Liver (tissue), 3 donors: ENCODE results near the gene CASZ1.

ENCODE experiments used
- FOXA1 ChIP-seq: IDR thresholded peaks from 2 replicates; pipeline ENCODE4 v1.6.1; 2016; ENCODE audit warnings: antibody characterized with exemption
- GABPA ChIP-seq, 2 donors: IDR thresholded peaks in 1 of 2; conservative IDR thresholded peaks in 1 of 2; 2 replicates each; pipeline ENCODE4 v1.6.1; 2016; ENCODE audit warnings: antibody characterized with exemption in 2 of 2, mild to moderate bottlenecking in 1 of 2, moderate library complexity in 1 of 2
- HNF4G ChIP-seq: IDR thresholded peaks from 2 replicates; pipeline ENCODE4 v1.6.1; 2016; ENCODE audit warnings: antibody characterized with exemption
- JUND ChIP-seq, 2 donors: IDR thresholded peaks; 2 replicates each; pipeline ENCODE4 v1.6.1; 2016; ENCODE audit warnings: antibody characterized with exemption in 2 of 2
- RAD21 ChIP-seq, 2 donors: IDR thresholded peaks; 2 replicates each; pipeline ENCODE4 v1.6.1; 2016; ENCODE audit warnings: antibody characterized with exemption in 2 of 2, mild to moderate bottlenecking in 2 of 2
- RXRA ChIP-seq, 2 donors: IDR thresholded peaks; 2 replicates each; pipeline ENCODE4 v1.6.1; 2017 to 2018; ENCODE audit warnings: antibody characterized with exemption in 2 of 2, mild to moderate bottlenecking in 1 of 2
- TAF1 ChIP-seq: conservative IDR thresholded peaks from 2 replicates; pipeline ENCODE4 v1.6.1; 2016; ENCODE audit warnings: antibody characterized with exemption, mild to moderate bottlenecking
- YY1 ChIP-seq: IDR thresholded peaks from 2 replicates; pipeline ENCODE4 v1.6.1; 2016; ENCODE audit warnings: antibody characterized with exemption, mild to moderate bottlenecking
- TF ChIP-seq, protein P1 (sequence below): fragments of 150-350 bp; IDR thresholded peaks from 2 replicates; pipeline ENCODE4 v1.5.1; 2017; ENCODE audit warnings: improper control_type of control experiment, low read depth, low read length; ENCODE audit not compliant: missing input control
- TF ChIP-seq, protein P2 (sequence below): IDR thresholded peaks from 2 replicates; pipeline ENCODE4 v1.6.1; 2016; ENCODE audit warnings: antibody characterized with exemption, mild to moderate bottlenecking
- TF ChIP-seq, protein P3 (sequence below): IDR thresholded peaks from 2 replicates; pipeline ENCODE4 v1.6.1; 2016; ENCODE audit warnings: antibody characterized with exemption
- donor health status: healthy.
- donor health status: healthy.

DNA sequence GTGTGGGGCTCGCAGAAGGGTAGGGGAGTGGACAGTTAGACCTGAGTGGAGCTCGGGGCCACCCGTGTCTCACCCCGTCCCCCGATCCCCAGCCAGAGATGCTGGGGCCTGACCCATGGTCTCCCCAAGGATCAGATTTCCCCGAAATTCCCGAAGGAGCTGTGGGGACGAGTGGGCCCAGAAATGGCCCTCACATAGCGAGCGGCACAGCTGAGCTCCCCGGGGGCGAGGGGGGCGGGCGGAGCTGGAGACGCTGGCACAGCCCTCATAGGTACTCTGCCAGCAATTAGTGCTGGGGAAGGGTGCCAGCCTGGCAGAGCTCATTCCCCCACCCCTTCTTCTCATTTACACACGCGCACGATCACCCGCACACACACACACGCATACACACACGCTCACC is 9.2 kb downstream of the CASZ1 start:
- TF ChIP-seq, protein P1, sequence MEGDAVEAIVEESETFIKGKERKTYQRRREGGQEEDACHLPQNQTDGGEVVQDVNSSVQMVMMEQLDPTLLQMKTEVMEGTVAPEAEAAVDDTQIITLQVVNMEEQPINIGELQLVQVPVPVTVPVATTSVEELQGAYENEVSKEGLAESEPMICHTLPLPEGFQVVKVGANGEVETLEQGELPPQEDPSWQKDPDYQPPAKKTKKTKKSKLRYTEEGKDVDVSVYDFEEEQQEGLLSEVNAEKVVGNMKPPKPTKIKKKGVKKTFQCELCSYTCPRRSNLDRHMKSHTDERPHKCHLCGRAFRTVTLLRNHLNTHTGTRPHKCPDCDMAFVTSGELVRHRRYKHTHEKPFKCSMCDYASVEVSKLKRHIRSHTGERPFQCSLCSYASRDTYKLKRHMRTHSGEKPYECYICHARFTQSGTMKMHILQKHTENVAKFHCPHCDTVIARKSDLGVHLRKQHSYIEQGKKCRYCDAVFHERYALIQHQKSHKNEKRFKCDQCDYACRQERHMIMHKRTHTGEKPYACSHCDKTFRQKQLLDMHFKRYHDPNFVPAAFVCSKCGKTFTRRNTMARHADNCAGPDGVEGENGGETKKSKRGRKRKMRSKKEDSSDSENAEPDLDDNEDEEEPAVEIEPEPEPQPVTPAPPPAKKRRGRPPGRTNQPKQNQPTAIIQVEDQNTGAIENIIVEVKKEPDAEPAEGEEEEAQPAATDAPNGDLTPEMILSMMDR: no peak
- no peak for TF ChIP-seq GABPA (IDR thresholded peaks at IDR 0.05 in 1 of 2, conservative IDR thresholded peaks at IDR 0.05 in 1 of 2)
- TF ChIP-seq RXRA (IDR thresholded peaks at IDR 0.05): no peak
- no peak for TF ChIP-seq FOXA1
- TF ChIP-seq, protein P2, sequence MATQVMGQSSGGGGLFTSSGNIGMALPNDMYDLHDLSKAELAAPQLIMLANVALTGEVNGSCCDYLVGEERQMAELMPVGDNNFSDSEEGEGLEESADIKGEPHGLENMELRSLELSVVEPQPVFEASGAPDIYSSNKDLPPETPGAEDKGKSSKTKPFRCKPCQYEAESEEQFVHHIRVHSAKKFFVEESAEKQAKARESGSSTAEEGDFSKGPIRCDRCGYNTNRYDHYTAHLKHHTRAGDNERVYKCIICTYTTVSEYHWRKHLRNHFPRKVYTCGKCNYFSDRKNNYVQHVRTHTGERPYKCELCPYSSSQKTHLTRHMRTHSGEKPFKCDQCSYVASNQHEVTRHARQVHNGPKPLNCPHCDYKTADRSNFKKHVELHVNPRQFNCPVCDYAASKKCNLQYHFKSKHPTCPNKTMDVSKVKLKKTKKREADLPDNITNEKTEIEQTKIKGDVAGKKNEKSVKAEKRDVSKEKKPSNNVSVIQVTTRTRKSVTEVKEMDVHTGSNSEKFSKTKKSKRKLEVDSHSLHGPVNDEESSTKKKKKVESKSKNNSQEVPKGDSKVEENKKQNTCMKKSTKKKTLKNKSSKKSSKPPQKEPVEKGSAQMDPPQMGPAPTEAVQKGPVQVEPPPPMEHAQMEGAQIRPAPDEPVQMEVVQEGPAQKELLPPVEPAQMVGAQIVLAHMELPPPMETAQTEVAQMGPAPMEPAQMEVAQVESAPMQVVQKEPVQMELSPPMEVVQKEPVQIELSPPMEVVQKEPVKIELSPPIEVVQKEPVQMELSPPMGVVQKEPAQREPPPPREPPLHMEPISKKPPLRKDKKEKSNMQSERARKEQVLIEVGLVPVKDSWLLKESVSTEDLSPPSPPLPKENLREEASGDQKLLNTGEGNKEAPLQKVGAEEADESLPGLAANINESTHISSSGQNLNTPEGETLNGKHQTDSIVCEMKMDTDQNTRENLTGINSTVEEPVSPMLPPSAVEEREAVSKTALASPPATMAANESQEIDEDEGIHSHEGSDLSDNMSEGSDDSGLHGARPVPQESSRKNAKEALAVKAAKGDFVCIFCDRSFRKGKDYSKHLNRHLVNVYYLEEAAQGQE: no peak
- no peak for TF ChIP-seq YY1
- TF ChIP-seq TAF1: no peak
- TF ChIP-seq, protein P3, sequence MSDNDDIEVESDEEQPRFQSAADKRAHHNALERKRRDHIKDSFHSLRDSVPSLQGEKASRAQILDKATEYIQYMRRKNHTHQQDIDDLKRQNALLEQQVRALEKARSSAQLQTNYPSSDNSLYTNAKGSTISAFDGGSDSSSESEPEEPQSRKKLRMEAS: no peak
- no peak for TF ChIP-seq JUND (IDR thresholded peaks at IDR 0.05)
- no peak for TF ChIP-seq RAD21 (IDR thresholded peaks at IDR 0.05)
- TF ChIP-seq HNF4G: no peak
